T47D (cell line): ENCODE measurements around the gene CEBPG.

Experiments
- DNase-seq, 2 experiments: peaks; one replicate each; pipeline versions ENCODE4 v3.0.0 to v3.0.0-alpha.2; 2011 to 2012; ENCODE audit warnings: low read depth in 1 of 2, low spot score in 1 of 2
- JUND ChIP-seq: IDR thresholded peaks from 2 replicates; pipeline ENCODE4 v1.6.1; 2012; ENCODE audit warnings: low read depth
- in situ Hi-C: cut with HindIII; loops from 2 replicates; pipeline ENCODE4 v1.10.0; 2016; ENCODE audit warnings: low sequenced_read_pairs, low pct_unique_long_range_greater_than_20kb

Gene CEBPG

DNA sequence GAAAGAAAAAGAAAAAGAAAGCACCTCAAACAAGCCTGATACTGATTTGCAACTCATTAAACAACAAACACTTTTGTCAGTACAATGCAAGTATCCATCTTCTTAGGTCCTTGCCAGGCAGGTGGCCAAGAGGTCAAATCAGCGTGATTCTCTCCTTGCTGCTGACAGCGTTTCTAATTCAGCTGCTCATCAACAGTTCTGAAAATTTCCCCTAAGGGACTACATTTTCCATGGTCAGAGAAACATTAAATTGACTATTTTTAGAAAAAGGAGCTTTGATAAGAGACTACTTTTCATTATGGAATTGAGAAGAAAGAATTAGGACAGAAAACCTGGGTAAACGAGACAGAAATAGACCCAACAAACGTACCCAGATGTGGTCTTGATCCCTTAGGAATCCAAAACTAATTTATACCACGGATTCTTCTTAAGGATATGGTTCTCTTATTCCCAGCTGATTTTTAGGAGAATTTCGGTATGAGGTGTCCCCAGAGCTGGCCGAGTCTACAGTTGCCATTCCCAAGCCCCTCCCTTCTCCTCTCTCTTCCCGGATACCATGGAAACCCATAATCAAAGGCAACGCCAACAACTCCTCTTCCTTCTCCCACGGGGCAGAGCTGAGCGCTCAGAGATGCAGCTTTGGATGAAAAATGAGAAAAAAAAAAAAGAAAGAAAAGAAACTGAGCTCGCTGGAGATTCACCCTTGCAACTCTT lies 29.5 kb upstream of the CEBPG start:
- in situ Hi-C loops: no loop called here
- DNase-seq: no peak
- TF ChIP-seq JUND: no peak

GRCh38 chr19:33344573-33344925 lies 29.0 kb upstream of the CEBPG start:
- DNase-seq: no peak
- in situ Hi-C loops: no loop called here
- TF ChIP-seq JUND: no peak

- in situ Hi-C loops: no loop called here
- DNase-seq: no peak
- no peak for TF ChIP-seq JUND
Measured at GRCh38 chr19:33345163-33345562, 28.3 kb upstream of the CEBPG start.

DNA sequence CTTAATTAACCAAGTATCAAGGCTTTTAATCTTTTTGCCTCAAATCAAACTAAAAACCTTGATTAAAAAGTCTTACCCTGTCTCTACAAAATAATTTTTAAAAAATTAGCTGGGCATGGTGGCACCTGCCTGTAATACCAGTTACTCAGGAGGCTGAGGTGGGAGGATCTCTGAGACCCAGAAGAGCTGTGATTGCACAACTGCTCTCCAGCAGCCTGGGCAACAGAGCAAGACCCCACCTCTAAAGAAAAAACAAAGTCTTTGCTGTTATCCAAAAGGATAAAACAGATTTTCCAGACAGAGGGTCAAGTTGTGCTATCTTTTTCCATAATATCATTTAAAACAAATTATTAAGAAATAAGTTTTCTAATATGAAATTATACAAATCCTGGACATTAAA lies 26.8 kb upstream of the CEBPG start:
- no peak for DNase-seq
- no peak for TF ChIP-seq JUND
- in situ Hi-C loops: no loop called here

- no peak for TF ChIP-seq JUND
- DNase-seq: no peak
- in situ Hi-C loops: no loop called here
Measured at GRCh38 chr19:33347300-33347699, 26.2 kb upstream of the CEBPG start.

GRCh38 chr19:33348301-33349010 lies 25.1 kb upstream of the CEBPG start:
- DNase-seq: peak; percentile 16 to 82
- in situ Hi-C loops: no loop called here

DNA sequence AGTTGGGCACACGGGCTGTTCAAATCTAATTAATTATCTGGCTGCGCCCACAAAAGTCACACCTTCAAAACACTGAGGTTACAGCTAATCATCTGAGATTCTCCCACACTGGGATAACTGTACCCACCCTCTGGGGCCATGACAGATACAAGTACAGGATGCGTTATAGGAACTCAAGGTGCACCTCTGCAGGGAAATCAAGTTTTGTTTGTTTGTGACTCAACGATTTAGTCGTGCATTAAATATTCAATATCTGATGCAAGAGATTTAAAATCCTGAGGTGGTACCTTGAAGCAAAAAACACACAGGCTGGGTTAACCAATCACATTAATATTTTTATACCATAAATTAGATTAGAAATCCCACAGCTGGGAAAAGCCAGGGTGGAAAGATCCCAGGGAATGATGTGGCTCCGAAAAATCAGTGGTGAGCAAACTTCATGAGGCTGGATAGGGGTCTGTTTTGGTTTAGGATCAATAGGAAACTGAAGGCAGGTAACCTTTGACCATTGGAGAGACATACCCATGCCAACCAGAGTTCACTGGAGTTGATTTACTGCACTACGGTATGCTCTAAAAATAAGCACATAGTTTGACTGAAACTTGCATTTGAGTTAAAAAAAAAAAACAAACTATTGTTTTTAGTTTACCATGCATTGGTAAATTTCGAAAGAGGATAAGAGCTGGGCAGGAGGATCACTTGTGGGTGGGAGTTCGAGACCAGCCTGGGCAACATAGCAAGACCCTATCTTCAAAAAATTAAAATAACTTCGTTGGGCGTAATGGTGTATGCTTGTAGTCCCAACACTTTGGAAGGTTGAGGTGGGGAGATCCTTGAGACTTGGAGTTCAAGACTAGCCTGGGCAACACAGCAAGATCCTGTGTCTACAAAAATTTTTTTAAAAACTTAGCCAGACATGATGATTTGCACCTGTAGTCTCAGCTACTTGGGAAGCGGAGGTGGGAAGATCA lies 23.9 kb upstream of the CEBPG start:
- TF ChIP-seq JUND: no peak
- in situ Hi-C loops: no loop called here
- DNase-seq: no peak

More at GRCh38 chr19:33348301-33349010, 25.1 kb upstream of the CEBPG start:
- TF ChIP-seq JUND: peak; percentile 25; the same call in 1 of the 2 replicates

DNA sequence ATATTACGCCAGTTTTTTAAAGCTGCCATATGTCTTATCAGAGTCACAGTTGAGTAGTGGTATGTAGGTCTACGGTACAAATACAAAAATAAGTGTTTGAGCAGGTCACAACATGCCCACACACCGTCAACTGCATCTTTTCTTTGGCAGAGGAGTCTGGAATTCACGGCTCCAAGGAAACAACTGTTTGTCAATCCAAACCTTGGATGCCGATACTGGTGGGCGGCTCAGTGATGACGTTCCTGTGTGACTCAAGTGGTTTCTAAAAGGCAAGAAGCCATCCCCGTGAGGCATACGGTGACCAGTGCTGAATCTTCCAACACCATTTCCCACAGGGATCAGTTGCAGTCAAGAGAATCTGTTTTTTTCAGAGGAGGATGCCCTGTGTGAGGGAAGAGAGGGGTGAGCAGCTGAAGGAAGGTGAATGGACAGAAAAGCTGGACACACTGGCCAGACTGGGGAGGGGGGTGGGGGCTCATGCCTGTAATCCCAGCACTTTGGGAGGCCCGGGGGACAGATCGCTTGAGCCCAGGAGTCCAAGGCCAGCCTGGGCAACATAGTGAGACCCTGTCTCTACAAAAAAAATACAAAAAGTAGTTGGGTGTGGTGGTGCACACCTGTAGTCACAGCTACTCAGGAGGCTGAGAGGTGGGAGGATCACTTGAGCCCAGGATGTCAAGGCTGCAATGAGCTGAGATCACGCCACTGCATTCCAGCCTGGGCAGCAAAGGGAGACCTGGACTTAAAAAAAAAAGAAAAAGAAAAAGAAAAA lies 22.8 kb upstream of the CEBPG start:
- TF ChIP-seq JUND: no peak
- in situ Hi-C loops: no loop called here
- peak in 1 of 2 experiments; percentile 57 for DNase-seq

DNA sequence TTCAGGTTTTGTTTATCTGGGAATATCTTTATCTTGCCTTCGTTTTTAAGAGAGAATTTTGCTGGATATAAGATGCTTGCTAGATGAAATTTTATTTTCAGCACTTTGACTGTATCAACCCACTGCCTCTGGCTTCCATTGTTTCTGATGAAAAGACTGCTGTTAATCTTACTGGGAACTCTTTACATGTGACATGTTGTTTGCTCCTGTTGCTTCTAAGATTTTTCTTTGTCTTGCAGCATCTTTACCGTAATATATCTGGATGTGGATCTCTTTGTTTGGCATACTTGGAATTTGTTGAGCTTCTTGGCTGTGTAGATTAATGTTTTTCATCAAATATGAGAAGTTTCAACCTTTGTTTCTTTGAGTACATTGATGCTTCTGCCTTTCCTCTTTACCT lies 18.0 kb upstream of the CEBPG start:
- in situ Hi-C loops: no loop called here
- no peak for TF ChIP-seq JUND

GRCh38 chr19:33357556-33357955 lies 16.0 kb upstream of the CEBPG start:
- in situ Hi-C loops: no loop called here
- no peak for TF ChIP-seq JUND
- no peak for DNase-seq

More for the DNA sequence above, 18.0 kb upstream of the CEBPG start:
- no peak for DNase-seq

GRCh38 chr19:33358408-33358807 lies 15.1 kb upstream of the CEBPG start:
- in situ Hi-C loops: no loop called here
- no peak for DNase-seq
- no peak for TF ChIP-seq JUND

DNA sequence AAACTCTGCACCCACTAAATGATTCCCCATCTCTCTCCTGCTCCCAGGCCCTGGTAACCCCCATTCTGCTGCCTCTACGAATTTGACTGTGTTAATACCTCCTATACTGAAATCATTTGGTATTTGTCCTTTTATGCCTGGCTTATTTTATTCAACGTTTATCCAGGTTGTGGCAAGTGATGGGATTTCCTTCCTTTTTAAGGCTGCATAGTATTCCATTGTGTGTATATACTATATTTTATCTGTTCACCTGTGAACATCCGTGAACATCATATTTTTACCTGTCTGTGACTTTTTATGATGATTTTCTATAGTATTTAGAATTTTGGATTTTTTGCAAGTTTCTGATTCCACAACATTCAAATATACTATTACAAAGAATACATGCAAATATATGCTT lies 13.9 kb upstream of the CEBPG start:
- no peak for DNase-seq
- in situ Hi-C loops: no loop called here
- TF ChIP-seq JUND: no peak
